ENCODE data around the gene DNAJB2.

DNA sequence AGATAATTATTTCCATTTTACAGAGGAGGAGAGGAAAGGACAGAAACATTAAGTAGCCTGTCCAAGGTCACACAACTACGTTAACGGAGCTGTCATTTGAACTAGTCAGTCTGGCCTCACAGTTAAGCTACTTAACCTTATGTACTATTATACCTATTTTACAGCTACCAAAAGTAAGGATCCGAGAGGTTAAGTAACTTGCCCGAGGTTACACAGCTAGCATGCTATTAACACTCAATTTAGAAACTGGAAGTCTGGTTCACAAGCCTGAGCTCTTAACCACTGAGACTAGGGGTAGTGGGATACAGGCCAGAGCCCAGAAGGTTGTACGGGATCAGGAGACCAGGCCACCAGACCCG is 34.4 kb upstream of the DNAJB2 start:
- TF ChIP-seq, protein P1, sequence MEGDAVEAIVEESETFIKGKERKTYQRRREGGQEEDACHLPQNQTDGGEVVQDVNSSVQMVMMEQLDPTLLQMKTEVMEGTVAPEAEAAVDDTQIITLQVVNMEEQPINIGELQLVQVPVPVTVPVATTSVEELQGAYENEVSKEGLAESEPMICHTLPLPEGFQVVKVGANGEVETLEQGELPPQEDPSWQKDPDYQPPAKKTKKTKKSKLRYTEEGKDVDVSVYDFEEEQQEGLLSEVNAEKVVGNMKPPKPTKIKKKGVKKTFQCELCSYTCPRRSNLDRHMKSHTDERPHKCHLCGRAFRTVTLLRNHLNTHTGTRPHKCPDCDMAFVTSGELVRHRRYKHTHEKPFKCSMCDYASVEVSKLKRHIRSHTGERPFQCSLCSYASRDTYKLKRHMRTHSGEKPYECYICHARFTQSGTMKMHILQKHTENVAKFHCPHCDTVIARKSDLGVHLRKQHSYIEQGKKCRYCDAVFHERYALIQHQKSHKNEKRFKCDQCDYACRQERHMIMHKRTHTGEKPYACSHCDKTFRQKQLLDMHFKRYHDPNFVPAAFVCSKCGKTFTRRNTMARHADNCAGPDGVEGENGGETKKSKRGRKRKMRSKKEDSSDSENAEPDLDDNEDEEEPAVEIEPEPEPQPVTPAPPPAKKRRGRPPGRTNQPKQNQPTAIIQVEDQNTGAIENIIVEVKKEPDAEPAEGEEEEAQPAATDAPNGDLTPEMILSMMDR (conservative IDR thresholded peaks at IDR 0.05; ENCODE audit: low read length): no peak
- TF ChIP-seq EZH2phosphoT487 (IDR thresholded peaks at IDR 0.05; ENCODE audit: borderline replicate concordance, low read depth, low read length): no peak

Data from OCI-LY7 (cell line).